ENCODE measurements around the gene LGR6. TPM values are rescaled to one million over a fixed set of nuclear protein-coding genes. Genes with fewer than 3 reads are reported as not detected.

LGR6 gene
- total RNA-seq, 2 donors from 2014 or later, result 1.3 to 1.6 TPM

DNA sequence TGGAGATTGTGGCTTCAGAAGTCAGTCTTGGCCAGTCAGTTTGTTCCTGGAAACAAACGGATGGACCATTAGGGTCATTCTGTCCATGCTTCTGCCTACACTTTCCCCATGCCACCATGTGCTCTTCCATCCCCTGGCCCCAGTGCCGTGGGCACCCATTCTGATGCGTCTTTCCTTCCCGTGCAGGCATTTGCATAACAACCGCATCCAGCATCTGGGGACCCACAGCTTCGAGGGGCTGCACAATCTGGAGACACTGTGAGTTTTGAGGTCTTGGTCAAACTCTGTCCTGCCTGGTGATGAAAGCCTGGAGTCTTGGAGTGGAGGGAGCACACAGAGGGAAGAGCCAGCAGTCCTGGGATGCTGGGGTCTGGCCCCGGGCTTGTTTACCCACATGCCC lies 87.0 kb downstream of the LGR6 start:
- no peak overlapping the region for H3K9ac ChIP-seq (ENCODE audit: low read depth in 2 of 2, low read length in 2 of 2)
- TF ChIP-seq, protein P1, sequence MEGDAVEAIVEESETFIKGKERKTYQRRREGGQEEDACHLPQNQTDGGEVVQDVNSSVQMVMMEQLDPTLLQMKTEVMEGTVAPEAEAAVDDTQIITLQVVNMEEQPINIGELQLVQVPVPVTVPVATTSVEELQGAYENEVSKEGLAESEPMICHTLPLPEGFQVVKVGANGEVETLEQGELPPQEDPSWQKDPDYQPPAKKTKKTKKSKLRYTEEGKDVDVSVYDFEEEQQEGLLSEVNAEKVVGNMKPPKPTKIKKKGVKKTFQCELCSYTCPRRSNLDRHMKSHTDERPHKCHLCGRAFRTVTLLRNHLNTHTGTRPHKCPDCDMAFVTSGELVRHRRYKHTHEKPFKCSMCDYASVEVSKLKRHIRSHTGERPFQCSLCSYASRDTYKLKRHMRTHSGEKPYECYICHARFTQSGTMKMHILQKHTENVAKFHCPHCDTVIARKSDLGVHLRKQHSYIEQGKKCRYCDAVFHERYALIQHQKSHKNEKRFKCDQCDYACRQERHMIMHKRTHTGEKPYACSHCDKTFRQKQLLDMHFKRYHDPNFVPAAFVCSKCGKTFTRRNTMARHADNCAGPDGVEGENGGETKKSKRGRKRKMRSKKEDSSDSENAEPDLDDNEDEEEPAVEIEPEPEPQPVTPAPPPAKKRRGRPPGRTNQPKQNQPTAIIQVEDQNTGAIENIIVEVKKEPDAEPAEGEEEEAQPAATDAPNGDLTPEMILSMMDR (IDR thresholded peaks at IDR 0.05), result no peak
- H3K4me1 ChIP-seq, result no peaks in the 10 kb centered on the region
- intact Hi-C loops (cut with DNase I), result no loop called here
- no peak overlapping the region for H3K4me3 ChIP-seq
- H3K27me3 ChIP-seq, result no peaks in the 10 kb centered on the region
- H3K36me3 ChIP-seq, result no peaks in the 10 kb centered on the region
- no peaks in the 10 kb centered on the region for H3K9me3 ChIP-seq
- no peak overlapping the region for H3K27ac ChIP-seq
- DNase-seq, result no peak

DNA sequence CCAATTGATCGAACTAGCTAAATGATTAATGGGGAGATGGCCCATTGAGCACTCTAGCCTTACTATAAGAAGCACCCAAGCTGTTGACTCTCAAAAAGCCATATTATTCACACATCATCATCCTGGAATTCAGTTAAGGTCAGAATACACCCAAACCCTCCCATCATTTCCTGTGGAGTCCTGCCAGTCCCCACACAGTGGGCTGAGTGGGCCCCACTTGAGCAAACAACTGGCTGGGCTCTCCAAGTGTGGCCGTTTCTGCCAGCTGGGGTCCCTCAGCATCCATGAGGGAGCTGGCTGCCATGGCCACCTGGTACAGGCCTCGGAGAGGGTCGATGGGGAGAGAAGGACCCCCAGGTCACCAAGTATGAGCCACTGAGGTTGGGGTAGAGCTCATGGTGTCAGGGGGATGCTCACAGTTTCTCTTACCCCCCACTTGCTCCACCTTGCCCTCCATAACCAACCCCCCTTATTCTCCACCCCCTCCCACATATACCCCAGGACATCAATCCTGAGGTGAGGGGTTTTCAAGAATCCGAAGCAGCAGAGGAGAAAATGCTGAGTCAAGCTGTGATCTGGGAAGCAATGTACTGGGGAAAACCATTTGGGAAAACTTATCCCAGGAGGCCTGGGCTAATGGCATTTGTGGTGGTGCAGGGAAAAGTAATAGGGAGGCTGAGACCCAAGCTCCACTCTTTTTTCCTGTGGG lies 87.9 kb downstream of the LGR6 start:
- Histone ChIP-seq H3K27me3 (no peaks in the 10 kb centered on the region), H3K9me3 (no peaks in the 10 kb centered on the region), H3K9ac (ENCODE audit: low read depth in 2 of 2, low read length in 2 of 2) (no peak overlapping the region), H3K36me3 (no peaks in the 10 kb centered on the region), H3K4me3 (no peak overlapping the region), H3K4me1 (no peaks in the 10 kb centered on the region), H3K27ac (no peak overlapping the region)
- TF ChIP-seq, protein P1 (IDR thresholded peaks at IDR 0.05), result no peak
- no peak for DNase-seq
- intact Hi-C loops (cut with DNase I), result no loop called here

DNA sequence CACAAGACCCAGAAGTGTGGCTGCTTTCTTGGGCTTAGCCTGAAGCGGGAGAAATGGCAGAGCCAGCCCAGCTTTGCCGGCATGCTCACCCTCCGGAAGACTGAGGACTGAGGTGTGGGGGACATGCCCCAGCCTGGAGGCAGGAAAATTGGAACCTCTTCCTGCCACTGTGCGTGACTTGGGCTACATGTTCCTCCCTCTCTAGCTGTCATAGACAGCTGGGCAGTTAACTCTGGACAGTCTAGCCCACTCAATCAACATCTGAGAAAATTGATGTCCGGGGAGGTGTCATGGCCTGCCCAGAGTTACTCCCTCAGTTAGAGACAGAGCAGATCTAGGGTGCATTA lies 88.4 kb downstream of the LGR6 start:
- Histone ChIP-seq H3K4me1 (no peaks in the 10 kb centered on the region), H3K9ac (ENCODE audit: low read depth in 2 of 2, low read length in 2 of 2) (no peak overlapping the region), H3K36me3 (no peaks in the 10 kb centered on the region), H3K4me3 (no peak overlapping the region), H3K27ac (no peak overlapping the region), H3K9me3 (no peaks in the 10 kb centered on the region), H3K27me3 (no peaks in the 10 kb centered on the region)
- intact Hi-C loops (cut with DNase I), result no loop called here
- TF ChIP-seq, protein P1 (IDR thresholded peaks at IDR 0.05), result no peak
- no peak for DNase-seq

DNA sequence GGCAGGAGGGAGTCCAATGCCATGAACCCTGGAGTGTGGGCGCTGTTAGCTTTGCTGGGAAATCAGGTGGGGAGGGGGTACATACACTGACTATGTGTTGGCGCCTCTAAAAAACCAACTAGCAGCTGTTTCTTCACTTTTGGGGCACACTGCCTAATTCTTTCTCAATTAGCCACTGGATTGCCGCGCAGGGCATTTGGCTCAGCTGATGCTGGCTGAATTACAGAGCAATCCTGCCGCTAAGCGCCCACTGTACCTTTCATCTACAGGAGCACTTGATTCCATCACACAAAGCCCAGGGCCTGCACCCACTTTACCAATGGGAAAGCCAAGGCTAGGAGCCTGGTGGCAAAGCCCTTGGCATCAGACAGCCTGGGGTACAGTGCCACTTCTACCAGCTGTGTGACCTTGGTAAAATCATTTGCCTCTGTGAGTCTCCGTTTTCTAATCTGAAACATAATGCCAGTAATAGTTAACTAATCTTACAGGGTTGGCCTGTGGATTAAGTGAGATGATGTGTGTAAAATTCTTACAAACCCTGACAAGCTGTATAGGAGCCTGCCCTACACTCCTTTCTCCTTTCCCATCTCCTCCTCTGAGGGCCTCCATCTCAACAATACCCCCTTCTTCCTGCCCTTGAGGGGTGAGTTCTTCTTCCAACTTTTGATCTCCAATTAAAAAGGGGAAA lies 89.1 kb downstream of the LGR6 start:
- no peak overlapping the region for H3K9ac ChIP-seq (ENCODE audit: low read depth in 2 of 2, low read length in 2 of 2)
- H3K9me3 ChIP-seq, result no peaks in the 10 kb centered on the region
- no peaks in the 10 kb centered on the region for H3K27me3 ChIP-seq
- TF ChIP-seq, protein P1 (IDR thresholded peaks at IDR 0.05), result no peak
- H3K4me1 ChIP-seq, result no peaks in the 10 kb centered on the region
- no peak overlapping the region for H3K27ac ChIP-seq
- H3K36me3 ChIP-seq, result no peaks in the 10 kb centered on the region
- DNase-seq, result no peak
- no peak overlapping the region for H3K4me3 ChIP-seq
- intact Hi-C loops (cut with DNase I), result no loop called here

DNA sequence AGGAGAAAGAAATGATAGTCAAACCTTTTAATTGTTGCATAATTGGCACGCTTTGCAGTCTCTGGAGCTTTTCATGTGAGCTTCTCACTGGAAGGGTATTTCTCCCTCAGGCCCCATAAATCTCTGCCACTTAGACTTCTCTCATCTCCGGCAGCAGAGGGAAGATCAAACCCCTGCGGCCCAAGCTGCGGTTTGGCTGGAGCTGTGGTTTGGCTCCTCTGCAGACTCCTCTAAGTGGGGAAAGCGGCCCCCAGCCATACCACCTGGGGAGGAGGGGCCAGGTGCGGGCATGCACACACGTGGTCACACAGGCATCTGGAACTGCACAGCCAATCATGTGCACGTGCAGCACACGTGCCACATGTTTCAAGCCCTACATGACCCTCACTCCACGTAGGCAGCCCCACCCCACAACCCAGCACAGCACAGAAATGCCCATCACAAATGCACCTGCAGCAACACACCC lies 89.8 kb downstream of the LGR6 start:
- no peak overlapping the region for H3K9ac ChIP-seq (ENCODE audit: low read depth in 2 of 2, low read length in 2 of 2)
- no peak for DNase-seq
- intact Hi-C loops (cut with DNase I), result no loop called here

More for the DNA sequence above, 89.8 kb downstream of the LGR6 start:
- no peak overlapping the region for H3K4me3 ChIP-seq
- H3K4me1 ChIP-seq, result no peaks in the 10 kb centered on the region
- TF ChIP-seq, protein P1 (IDR thresholded peaks at IDR 0.05), result no peak
- H3K9me3 ChIP-seq, result no peaks in the 10 kb centered on the region
- no peaks in the 10 kb centered on the region for H3K36me3 ChIP-seq
- H3K27ac ChIP-seq, result no peak overlapping the region
- no peaks in the 10 kb centered on the region for H3K27me3 ChIP-seq
